ENCODE measurements around the gene NPHP1.

DNA sequence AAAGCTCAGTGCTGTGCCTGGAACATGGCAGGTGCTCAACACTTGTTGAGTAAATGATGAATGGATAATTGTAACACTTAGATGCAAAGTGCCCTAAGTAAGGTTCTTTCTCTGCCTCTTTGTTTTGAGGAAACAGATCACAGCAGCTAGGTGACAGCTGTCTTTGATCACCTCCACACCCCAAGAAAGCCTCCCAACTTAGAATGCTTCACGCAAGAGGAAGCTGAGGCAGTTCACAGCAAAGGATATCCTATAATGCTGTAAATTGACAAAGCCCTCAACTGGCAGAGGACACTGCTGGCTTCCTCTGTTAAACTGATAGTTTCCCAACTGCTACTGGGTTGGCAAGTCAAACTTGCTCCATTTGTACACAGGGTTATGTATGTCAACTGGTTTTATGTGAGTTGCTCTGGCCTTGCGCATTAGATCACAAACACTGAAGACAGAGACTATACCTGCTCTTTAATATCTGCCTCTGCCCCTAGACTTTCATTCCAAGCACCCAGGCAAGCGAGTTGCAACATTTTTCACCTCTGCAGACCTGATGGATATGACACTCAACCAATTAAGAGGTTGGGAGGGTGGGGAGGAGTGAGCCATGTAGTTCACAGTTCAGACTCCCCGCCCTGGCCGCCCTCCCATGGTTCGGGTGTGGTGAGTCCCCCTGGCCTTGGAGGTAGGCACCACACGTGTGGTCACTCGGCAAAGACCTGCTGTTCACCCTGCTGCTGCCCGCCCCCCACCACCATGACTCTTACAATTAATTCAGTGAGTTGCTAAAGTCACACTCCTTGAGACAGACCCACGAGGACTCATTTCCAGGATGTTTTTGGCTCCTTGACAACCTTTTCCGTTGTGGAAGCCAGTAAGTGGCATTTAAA is 84.4 kb downstream of the NPHP1 start:
- TF ChIP-seq ARNTL (CRISPR knock-in tag; IDR thresholded peaks at IDR 0.05; ENCODE audit: borderline replicate concordance, low read depth): no peak
- TF ChIP-seq, protein P1, sequence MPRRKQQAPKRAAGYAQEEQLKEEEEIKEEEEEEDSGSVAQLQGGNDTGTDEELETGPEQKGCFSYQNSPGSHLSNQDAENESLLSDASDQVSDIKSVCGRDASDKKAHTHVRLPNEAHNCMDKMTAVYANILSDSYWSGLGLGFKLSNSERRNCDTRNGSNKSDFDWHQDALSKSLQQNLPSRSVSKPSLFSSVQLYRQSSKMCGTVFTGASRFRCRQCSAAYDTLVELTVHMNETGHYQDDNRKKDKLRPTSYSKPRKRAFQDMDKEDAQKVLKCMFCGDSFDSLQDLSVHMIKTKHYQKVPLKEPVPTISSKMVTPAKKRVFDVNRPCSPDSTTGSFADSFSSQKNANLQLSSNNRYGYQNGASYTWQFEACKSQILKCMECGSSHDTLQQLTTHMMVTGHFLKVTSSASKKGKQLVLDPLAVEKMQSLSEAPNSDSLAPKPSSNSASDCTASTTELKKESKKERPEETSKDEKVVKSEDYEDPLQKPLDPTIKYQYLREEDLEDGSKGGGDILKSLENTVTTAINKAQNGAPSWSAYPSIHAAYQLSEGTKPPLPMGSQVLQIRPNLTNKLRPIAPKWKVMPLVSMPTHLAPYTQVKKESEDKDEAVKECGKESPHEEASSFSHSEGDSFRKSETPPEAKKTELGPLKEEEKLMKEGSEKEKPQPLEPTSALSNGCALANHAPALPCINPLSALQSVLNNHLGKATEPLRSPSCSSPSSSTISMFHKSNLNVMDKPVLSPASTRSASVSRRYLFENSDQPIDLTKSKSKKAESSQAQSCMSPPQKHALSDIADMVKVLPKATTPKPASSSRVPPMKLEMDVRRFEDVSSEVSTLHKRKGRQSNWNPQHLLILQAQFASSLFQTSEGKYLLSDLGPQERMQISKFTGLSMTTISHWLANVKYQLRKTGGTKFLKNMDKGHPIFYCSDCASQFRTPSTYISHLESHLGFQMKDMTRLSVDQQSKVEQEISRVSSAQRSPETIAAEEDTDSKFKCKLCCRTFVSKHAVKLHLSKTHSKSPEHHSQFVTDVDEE (CRISPR knock-in tag; IDR thresholded peaks at IDR 0.05): no peak
- TF ChIP-seq ZFP3 (CRISPR knock-in tag; IDR thresholded peaks at IDR 0.05): no peak
- TF ChIP-seq ZFP30 (CRISPR knock-in tag; IDR thresholded peaks at IDR 0.05): no peak
- no peak for TF ChIP-seq RARB (CRISPR knock-in tag; IDR thresholded peaks at IDR 0.05)
- no peak for TF ChIP-seq ZNF565 (CRISPR knock-in tag; conservative IDR thresholded peaks at IDR 0.05; ENCODE audit: low read depth)
- TF ChIP-seq ZNF8 (CRISPR knock-in tag; IDR thresholded peaks at IDR 0.05): no peak
- no peak for TF ChIP-seq TOX (CRISPR knock-in tag; IDR thresholded peaks at IDR 0.05; ENCODE audit: borderline replicate concordance)
- TF ChIP-seq BACH2 (CRISPR knock-in tag; IDR thresholded peaks at IDR 0.05; ENCODE audit: borderline replicate concordance): no peak
- TF ChIP-seq, protein P2, sequence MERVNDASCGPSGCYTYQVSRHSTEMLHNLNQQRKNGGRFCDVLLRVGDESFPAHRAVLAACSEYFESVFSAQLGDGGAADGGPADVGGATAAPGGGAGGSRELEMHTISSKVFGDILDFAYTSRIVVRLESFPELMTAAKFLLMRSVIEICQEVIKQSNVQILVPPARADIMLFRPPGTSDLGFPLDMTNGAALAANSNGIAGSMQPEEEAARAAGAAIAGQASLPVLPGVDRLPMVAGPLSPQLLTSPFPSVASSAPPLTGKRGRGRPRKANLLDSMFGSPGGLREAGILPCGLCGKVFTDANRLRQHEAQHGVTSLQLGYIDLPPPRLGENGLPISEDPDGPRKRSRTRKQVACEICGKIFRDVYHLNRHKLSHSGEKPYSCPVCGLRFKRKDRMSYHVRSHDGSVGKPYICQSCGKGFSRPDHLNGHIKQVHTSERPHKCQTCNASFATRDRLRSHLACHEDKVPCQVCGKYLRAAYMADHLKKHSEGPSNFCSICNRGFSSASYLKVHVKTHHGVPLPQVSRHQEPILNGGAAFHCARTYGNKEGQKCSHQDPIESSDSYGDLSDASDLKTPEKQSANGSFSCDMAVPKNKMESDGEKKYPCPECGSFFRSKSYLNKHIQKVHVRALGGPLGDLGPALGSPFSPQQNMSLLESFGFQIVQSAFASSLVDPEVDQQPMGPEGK (CRISPR knock-in tag; IDR thresholded peaks at IDR 0.05; ENCODE audit: borderline replicate concordance): no peak
- TF ChIP-seq ESRRG (CRISPR knock-in tag; IDR thresholded peaks at IDR 0.05): no peak
- TF ChIP-seq ZNF70 (CRISPR knock-in tag; IDR thresholded peaks at IDR 0.05): no peak
